Measurements from ENCODE around the gene C1QTNF2. TPM values are rescaled to one million over a fixed set of nuclear protein-coding genes. Genes with fewer than 3 reads are reported as not detected.

Gene C1QTNF2, protein sequence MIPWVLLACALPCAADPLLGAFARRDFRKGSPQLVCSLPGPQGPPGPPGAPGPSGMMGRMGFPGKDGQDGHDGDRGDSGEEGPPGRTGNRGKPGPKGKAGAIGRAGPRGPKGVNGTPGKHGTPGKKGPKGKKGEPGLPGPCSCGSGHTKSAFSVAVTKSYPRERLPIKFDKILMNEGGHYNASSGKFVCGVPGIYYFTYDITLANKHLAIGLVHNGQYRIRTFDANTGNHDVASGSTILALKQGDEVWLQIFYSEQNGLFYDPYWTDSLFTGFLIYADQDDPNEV
- total RNA-seq, result not detected

DNA sequence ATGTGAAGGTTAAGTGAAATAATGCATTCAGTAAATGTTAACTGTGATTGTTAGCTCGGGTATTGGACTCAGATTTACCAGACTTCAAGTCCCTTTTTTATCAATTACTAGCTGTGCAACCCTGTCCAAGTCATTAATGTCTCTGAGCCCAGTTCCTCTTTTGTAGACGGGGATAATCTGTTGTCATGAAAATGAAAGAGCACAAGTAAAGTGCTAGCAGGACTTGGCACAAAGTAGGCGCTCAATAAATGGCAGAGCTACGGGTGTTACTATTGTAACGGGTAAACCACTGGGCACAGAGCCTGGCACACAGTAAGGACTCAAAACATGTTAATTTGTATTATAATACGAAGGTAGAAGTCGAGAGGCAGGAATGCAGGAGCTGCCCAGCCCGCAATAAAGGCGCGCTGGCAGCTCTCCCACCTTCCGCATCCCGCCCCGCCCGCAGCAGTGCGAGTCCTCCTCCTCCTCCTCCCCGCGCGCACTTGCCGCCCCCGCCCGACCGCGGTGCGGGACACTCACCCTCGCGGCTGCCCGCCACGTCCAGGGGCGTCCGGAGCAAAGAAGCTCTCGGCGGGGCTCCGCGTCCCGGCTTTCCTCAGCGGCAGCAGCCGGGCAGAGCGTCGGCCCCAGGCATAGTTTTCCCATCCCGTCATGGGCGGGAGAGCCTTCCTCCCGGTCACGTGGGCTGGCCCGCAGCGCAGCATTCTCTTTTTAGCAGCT lies at the start of gene C1QTNF2:
Gene C1QTNF2 (minus strand): TSS at position 637 of the 723 bp plus-strand sequence. CDS start 15,615 bp downstream, outside the sequence.
- Mint-ChIP-seq H3K27ac (no peak within 1 kb of the TSS), H3K36me3 (no peaks in the 10 kb centered on the region), H3K9me3 (no peaks in the 10 kb centered on the region), H3K4me1 (peaks cover 9% of the 10 kb centered on the region), H3K4me3 (peak within 1 kb of the TSS; percentile 57), H3K27me3 (peaks cover 75% of the 10 kb centered on the region)
- peak; percentile 18 for DNase-seq

DNA sequence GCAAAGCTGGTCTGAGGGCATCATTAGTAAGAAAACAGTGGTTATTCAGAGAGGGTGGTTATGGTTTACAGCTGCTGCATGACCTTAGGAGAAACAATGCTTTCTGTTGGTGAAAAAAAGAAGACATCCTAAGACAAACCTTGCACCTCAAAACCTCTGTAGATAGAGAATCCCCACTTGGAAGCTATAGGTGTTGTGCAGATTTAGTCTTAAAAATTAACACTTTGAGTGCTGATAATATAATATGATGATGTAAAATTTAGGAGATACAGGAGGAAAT lies 49.8 kb upstream of the C1QTNF2 start:
- H3K27ac Mint-ChIP-seq, result peak overlapping the region; percentile 92
- H3K4me3 Mint-ChIP-seq, result peak overlapping the region; percentile 95
- peaks cover 60% of the 10 kb centered on the region for H3K4me1 Mint-ChIP-seq
- no peak for DNase-seq
- no peaks in the 10 kb centered on the region for H3K9me3 Mint-ChIP-seq
- H3K27me3 Mint-ChIP-seq, result no peaks in the 10 kb centered on the region
- H3K36me3 Mint-ChIP-seq, result peaks cover 24% of the 10 kb centered on the region

DNA sequence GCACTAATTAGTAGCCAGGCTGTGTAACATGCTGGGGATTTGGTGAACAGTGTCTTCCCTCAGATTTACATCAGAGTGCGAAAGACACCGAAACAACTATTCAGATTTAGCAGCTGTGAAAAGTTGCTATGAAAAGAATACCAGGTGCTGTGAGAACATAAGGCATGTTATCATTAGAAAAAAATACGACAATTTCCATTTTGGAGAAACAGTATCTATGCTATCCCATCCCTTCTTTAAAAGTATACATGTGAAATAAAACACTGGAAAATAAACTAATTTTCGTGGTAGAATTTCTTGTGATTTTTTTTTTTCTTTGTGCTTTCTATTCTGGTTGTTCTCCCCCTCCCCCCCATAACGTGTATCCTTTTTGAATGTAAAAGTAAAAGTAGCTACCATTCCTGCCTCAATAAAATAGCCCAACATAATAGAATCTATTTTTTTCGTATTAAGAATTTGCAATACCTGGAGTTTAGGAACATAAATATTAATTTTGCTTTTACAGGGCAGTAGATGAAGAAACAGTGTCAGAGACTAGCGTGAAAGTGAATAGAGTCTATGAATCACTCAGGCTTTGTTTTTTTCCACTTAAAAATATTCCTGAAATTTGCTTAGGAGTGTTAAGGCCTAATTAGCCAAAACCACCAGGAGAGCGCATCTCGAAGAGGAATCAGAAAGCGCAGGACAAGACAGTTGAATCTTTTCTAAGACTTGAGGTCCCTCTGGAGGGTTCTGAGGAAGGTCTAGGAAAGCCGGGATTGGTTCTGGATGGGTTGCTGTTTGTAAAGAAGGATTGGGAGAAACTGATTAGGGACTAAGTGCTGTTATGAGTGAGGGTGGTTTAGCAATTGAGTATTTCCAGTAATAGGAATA lies 49.3 kb upstream of the C1QTNF2 start:
- H3K9me3 Mint-ChIP-seq, result no peaks in the 10 kb centered on the region
- peak overlapping the region; percentile 95 for H3K4me3 Mint-ChIP-seq
- peak overlapping the region; percentile 92 for H3K27ac Mint-ChIP-seq
- H3K36me3 Mint-ChIP-seq, result peaks cover 20% of the 10 kb centered on the region
- H3K4me1 Mint-ChIP-seq, result peaks cover 58% of the 10 kb centered on the region
- H3K27me3 Mint-ChIP-seq, result no peaks in the 10 kb centered on the region
- DNase-seq, result no peak

DNA sequence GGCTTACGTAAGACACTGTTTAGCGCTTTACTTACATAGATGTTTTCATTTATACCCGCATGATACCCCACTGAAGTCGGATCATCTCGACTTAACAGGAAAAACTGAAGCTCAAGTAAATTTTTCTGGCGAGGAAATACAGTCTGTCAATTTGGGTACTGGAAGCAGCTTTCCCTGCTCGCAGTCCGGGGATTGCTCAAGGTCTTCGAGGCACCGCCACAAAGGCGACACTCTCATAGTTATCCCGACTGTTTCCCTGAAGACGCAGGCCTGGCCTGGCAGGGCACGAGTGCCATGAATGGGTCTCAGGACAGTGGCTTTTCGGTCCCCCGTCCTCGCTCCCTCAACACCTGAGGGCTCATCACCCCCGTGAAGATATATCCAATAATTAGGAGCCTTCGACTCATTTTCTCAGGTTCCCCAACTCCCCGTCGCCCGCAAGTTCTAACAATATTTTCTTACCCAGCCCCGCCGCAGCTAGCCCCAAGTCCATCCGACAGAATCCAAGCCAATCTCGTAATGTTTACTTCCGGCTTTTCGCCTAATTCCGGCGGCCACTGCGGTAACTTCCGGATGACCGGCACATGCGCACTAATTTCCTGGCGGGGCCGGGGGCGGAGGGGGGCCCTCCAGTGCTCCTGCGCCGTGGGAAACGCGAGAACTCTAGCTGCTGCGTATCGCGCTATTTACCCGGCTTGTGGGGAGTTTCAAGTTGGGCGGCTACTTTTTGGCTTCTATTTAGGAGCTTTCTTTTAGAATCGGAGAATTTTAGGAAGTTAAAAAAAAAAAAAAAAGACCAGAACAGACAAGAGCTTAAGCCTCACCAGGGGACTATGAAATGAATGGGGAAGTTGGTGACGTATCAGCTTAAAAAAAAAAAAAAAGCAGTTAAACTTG lies 48.4 kb upstream of the C1QTNF2 start, which contains the start of gene SLU7:
Gene SLU7 (minus strand): TSS at position 521 of the 897 bp plus-strand sequence. CDS start 3,787 bp downstream, outside the sequence.
- H3K27ac Mint-ChIP-seq, result peak within 1 kb of the TSS; percentile 92
- no peaks in the 10 kb centered on the region for H3K27me3 Mint-ChIP-seq
- peak; percentile 94 for DNase-seq
- H3K36me3 Mint-ChIP-seq, result peaks cover 13% of the 10 kb centered on the region
- peak within 1 kb of the TSS; percentile 95 for H3K4me3 Mint-ChIP-seq
- H3K4me1 Mint-ChIP-seq, result peaks cover 52% of the 10 kb centered on the region
- no peaks in the 10 kb centered on the region for H3K9me3 Mint-ChIP-seq

DNA sequence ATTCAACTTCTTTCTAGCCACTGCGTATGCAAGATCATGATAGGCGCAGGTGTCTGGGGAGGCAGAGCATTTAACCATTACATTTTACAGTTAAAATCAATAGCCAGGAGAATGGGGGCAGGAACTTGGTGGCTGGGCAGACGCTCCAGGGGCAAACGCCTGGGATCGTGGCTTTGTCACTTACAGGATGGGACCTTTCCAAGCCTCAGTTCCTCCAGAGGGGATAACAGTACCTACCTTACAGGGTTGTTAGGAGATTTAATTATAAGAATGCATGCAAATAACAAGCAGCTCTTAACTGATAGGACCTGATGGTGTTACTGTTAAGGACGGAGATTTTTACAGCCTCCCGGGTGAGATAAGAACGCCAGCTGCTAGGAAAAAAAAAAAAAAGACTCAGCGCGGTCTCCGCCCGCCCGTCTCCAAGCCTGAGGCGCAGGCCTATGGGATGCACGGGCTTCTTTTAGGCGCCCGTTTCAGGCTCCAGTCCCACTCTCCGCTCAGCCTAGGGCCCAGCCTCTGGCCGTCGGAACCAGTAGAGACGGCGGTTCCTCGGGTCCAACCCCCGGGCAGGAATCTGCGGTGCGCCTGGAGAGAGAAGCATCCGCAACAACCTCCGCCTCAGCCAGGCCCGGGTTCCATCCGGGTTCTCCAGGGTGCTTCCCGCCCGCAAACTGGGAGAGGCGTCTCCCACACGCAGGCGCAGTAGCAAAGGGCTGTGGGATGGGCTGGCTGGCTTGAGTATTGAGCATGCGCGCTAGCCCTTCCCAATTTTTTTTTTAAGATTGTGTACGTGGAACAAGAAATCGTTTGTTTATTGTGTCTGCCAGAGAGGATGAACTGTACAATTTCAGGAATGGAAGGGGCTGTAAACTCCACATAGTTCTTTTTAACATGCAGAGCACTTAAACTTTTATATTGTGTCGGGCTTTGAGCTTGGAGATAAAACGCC lies 29.3 kb upstream of the C1QTNF2 start, which contains the start of gene FAM200C:
Gene FAM200C (minus strand): TSS at position 653 of the 952 bp plus-strand sequence. CDS start 4,564 bp downstream, outside the sequence.
- H3K27me3 Mint-ChIP-seq, result no peaks in the 10 kb centered on the region
- H3K27ac Mint-ChIP-seq, result peak within 1 kb of the TSS; percentile 59
- peaks cover 10% of the 10 kb centered on the region for H3K4me1 Mint-ChIP-seq
- H3K36me3 Mint-ChIP-seq, result peaks cover 14% of the 10 kb centered on the region
- H3K9me3 Mint-ChIP-seq, result no peaks in the 10 kb centered on the region
- peak; percentile 77 for DNase-seq
- peak within 1 kb of the TSS; percentile 85 for H3K4me3 Mint-ChIP-seq

DNA sequence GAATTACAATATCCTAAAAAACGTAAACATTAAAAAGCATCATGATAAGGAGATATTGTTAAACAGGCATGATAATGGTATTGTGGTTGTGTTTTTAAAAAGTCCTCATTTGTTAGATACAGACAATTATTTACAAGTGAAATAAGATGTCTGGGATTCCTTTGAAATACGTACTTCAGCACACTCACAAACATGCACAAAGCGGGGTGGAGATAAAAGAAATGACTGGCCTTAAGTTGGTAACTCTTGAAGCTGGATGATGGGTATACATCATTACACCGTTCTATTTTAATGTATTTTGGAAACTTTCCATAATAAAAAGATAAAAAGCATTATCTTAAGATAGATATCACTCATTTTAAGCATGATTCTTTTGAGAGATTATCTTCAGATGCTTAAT lies 28.4 kb upstream of the C1QTNF2 start:
- Mint-ChIP-seq H3K36me3 (peaks cover 7% of the 10 kb centered on the region), H3K27me3 (no peaks in the 10 kb centered on the region), H3K27ac (no peak overlapping the region), H3K4me1 (peaks cover 10% of the 10 kb centered on the region), H3K4me3 (peak overlapping the region; percentile 85), H3K9me3 (no peaks in the 10 kb centered on the region)
- no peak for DNase-seq

DNA sequence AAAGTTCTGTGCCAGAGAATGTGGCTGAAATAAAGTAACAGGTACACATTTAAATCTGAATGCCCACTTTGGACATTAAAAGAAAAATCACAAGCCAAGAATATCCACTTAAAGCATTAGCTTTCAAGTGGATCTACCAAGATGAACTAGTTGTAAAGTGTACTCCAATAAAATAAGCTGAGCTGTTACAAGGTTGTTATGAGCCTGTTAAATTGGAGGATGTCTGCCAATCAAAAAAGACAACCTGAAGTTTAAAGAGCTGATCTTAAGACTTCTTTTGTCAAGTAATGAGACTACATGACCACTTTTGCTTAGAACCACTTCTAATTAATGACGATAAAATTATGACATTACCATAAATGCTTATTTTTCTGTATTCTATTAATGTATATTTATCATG lies 27.1 kb upstream of the C1QTNF2 start:
- Mint-ChIP-seq H3K4me1 (peaks cover 10% of the 10 kb centered on the region), H3K4me3 (no peak overlapping the region), H3K27me3 (no peaks in the 10 kb centered on the region), H3K9me3 (no peaks in the 10 kb centered on the region), H3K36me3 (peaks cover 2% of the 10 kb centered on the region), H3K27ac (no peak overlapping the region)
- DNase-seq, result no peak

DNA sequence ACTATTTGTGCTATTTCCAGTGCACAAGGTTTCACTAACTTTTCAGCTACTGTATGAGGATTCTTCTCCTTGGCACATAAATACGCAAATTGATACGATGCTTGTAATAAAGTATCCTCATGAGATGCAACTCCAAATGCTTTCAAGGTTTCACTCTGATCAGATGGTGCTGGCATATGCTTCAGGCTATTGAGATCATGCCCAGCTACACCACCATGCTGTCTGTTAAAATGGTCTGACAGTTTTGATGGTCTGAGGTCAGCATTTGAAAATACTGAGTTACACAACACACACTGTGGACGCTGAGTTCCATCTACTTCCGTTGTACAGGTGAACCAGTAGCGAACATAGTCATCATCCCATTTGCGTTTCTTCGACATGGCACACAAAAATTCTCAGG lies 24.7 kb upstream of the C1QTNF2 start:
- Mint-ChIP-seq H3K27ac (no peak overlapping the region), H3K9me3 (no peaks in the 10 kb centered on the region), H3K4me1 (peaks cover 9% of the 10 kb centered on the region), H3K4me3 (no peak overlapping the region), H3K27me3 (no peaks in the 10 kb centered on the region), H3K36me3 (no peaks in the 10 kb centered on the region)
- DNase-seq, result no peak

DNA sequence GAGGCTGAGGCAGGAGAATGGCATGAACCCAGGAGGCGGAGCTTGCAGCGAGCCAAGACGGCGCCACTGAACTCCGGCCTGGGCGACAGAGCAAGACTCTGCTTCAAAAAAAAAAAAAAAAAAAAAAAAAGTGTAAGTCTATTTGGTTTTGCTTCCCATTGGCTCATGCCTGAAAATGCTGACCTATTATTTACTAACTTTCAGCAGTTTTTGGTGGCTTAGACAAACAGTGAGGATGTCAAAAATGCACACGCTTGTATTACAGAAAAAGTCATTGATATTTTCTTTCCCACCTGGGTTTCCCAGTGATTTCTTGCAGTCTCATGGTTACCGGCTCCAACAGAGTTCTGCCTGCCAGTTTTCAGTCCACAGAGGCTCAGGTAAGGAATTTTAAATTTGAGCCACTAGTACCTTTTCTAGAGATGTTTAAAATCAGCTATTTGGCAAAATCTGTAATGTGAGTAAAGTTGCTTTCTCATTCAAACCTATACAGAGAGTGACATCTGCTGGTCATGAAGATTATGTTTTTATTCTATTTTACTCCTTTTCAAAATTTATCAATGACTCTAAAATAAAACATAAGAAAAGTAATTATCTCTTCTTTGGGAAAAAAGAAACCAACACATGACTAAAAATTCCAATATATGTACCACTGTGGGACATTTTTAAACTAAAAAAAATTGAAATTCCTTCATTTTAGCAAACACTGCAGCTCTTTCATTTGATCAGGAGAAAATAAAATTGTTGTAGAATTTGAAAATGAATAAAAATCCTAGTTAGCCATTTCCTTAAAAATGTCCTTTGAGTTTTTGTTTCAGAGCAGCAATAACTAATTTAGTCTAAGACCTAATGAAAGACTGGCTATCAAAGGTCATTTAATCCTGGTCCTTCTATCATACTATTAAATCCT lies 20.6 kb upstream of the C1QTNF2 start:
- Mint-ChIP-seq H3K4me3 (no peak overlapping the region), H3K27me3 (no peaks in the 10 kb centered on the region), H3K4me1 (no peaks in the 10 kb centered on the region), H3K9me3 (peaks cover 16% of the 10 kb centered on the region), H3K36me3 (peaks cover 6% of the 10 kb centered on the region), H3K27ac (no peak overlapping the region)
- DNase-seq, result no peak

DNA sequence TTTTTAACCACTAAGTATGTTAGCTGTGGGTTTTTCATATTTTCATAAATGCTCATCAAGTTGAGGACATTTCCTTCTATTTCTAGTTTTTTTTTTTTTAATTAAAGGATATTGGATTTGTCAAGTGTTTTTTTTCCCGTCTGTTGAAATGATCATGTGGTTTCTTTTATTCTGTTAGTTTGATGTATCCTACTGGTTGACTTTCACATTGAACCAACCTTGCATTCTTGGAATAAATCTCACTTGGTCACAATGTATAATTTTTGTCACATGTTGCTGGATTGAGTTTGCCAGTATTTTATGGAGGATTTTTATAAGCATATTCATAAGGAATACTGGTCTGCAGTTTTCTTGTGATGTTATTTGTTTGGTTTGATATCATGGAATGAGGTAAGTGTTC lies 17.0 kb upstream of the C1QTNF2 start:
- peaks cover 6% of the 10 kb centered on the region for H3K36me3 Mint-ChIP-seq
- H3K27me3 Mint-ChIP-seq, result no peaks in the 10 kb centered on the region
- peaks cover 17% of the 10 kb centered on the region for H3K9me3 Mint-ChIP-seq

DNA sequence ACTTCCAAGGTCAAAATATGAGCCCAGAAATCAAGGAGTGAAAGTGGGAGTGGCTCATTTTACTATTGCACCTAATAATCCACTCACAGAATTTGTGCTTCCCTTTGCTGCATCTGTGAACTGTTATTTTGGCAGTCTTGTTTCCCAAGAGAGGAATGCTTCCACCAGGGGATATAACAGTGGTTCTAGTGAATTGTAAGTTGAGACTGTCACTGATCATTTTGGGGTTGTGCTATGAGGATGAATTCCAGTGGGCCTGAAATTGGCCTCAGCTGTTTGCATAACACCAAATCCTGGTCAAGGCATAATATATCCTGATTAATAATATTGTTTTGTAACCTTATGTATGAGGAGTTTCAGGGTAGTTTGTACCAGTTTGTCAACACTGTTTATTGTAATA lies 15.1 kb upstream of the C1QTNF2 start:
- Mint-ChIP-seq H3K27me3 (no peaks in the 10 kb centered on the region), H3K4me3 (no peak overlapping the region), H3K4me1 (no peaks in the 10 kb centered on the region), H3K36me3 (peaks cover 6% of the 10 kb centered on the region), H3K9me3 (peaks cover 17% of the 10 kb centered on the region), H3K27ac (no peak overlapping the region)
- no peak for DNase-seq

More for the DNA sequence above, 17.0 kb upstream of the C1QTNF2 start:
- no peak for DNase-seq
- Mint-ChIP-seq H3K4me3 (no peak overlapping the region), H3K27ac (no peak overlapping the region), H3K4me1 (no peaks in the 10 kb centered on the region)

DNA sequence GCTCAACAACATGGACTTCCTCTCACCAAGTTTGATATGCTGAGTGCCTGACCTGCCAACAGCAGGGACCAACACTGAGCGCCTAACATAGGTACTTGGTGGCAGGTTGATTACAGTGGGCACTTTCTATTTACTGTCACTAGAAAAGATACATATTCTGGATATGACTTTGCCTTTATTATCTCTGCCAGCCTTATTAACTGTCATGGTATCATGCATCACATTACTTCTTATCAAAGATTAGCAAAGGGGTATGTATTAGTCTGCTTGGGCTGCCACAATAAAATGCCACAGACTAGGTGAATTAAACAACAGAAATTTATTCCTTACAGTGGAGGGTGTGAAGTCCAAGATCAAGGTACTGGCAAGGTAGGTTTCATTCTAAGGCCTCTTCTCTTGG lies 14.3 kb upstream of the C1QTNF2 start:
- Mint-ChIP-seq H3K27ac (no peak overlapping the region), H3K36me3 (peaks cover 6% of the 10 kb centered on the region), H3K27me3 (no peaks in the 10 kb centered on the region), H3K4me1 (no peaks in the 10 kb centered on the region), H3K4me3 (no peak overlapping the region), H3K9me3 (peaks cover 17% of the 10 kb centered on the region)
- no peak for DNase-seq
